ENCODE results near the gene HIP1.
"Not testable (repeated sequence)": the region's sequence is repeated elsewhere in the genome, so short reads cannot be mapped to it uniquely, and the experiment has no call there.

Gene HIP1

GRCh38 chr7:75492020-75492419 is 246.7 kb downstream of the HIP1 start, which contains the start of gene SPDYE5:
Gene SPDYE5 (plus strand): TSS chr7:75492320. CDS start chr7:75494048, 1,728 bp downstream.
- H3K9me3 ChIP-seq (ENCODE audit: low read length); H2AFZ ChIP-seq (ENCODE audit: low read length); H3K4me1 ChIP-seq (ENCODE audit: insufficient read depth, low read length, severe bottlenecking); H3K27me3 ChIP-seq (ENCODE audit: insufficient read depth, low read length); H3K4me3 ChIP-seq (ENCODE audit: low read depth, low read length, poor library complexity, severe bottlenecking); H3K36me3 ChIP-seq (ENCODE audit: insufficient read depth, low read length); H3K9me2 ChIP-seq (ENCODE audit: low read depth, low read length); H3K79me2 ChIP-seq (ENCODE audit: insufficient read depth, low read length); H4K20me1 ChIP-seq (ENCODE audit: insufficient read depth, low read length); H3F3A ChIP-seq (ENCODE audit: insufficient read depth, low read length); H3K27ac ChIP-seq (ENCODE audit: low read depth, low read length, poor library complexity, severe bottlenecking); H3K4me2 ChIP-seq (ENCODE audit: low read length); H3K9ac ChIP-seq (ENCODE audit: low read length): not testable (repeated sequence)

GRCh38 chr7:75485979-75486643 is 252.6 kb downstream of the HIP1 start, which contains the start of gene POM121C:
Gene POM121C (minus strand): TSS chr7:75486299. CDS start chr7:75441496, 44,803 bp downstream.
- not testable (repeated sequence) for H3K4me1 ChIP-seq (ENCODE audit: insufficient read depth, low read length, severe bottlenecking); H3K9me2 ChIP-seq (ENCODE audit: low read depth, low read length); H3K79me2 ChIP-seq (ENCODE audit: insufficient read depth, low read length); H3F3A ChIP-seq (ENCODE audit: insufficient read depth, low read length); H2AFZ ChIP-seq (ENCODE audit: low read length); H3K27me3 ChIP-seq (ENCODE audit: insufficient read depth, low read length); H3K9me3 ChIP-seq (ENCODE audit: low read length); H4K20me1 ChIP-seq (ENCODE audit: insufficient read depth, low read length)
- Histone ChIP-seq H3K4me3 (ENCODE audit: low read depth, low read length, poor library complexity, severe bottlenecking) (peak within 1 kb of the TSS; percentile 72), H3K36me3 (ENCODE audit: insufficient read depth, low read length) (peaks cover 19% of the 10 kb centered on the region), H3K4me2 (ENCODE audit: low read length) (peak within 1 kb of the TSS; percentile 54), H3K9ac (ENCODE audit: low read length) (peak within 1 kb of the TSS; percentile 73), H3K27ac (ENCODE audit: low read depth, low read length, poor library complexity, severe bottlenecking) (peak within 1 kb of the TSS; percentile 23)

- not testable (repeated sequence) for H3K27ac ChIP-seq (ENCODE audit: low read depth, low read length, poor library complexity, severe bottlenecking)
Measured at GRCh38 chr7:75485355-75485978, 253.3 kb downstream of the HIP1 start.

More at GRCh38 chr7:75485355-75485978, 253.3 kb downstream of the HIP1 start:
- peaks cover 22% of the 10 kb centered on the region for H3K36me3 ChIP-seq (ENCODE audit: insufficient read depth, low read length)
- not testable (repeated sequence) for H3K9me2 ChIP-seq (ENCODE audit: low read depth, low read length); H2AFZ ChIP-seq (ENCODE audit: low read length); H3F3A ChIP-seq (ENCODE audit: insufficient read depth, low read length); H3K4me1 ChIP-seq (ENCODE audit: insufficient read depth, low read length, severe bottlenecking); H3K27me3 ChIP-seq (ENCODE audit: insufficient read depth, low read length); H3K79me2 ChIP-seq (ENCODE audit: insufficient read depth, low read length); H4K20me1 ChIP-seq (ENCODE audit: insufficient read depth, low read length); H3K9me3 ChIP-seq (ENCODE audit: low read length)
- peak overlapping the region; percentile 72 for H3K4me3 ChIP-seq (ENCODE audit: low read depth, low read length, poor library complexity, severe bottlenecking)
- H3K4me2 ChIP-seq (ENCODE audit: low read length), result peak overlapping the region; percentile 54
- peak overlapping the region; percentile 73 for H3K9ac ChIP-seq (ENCODE audit: low read length)
